ENCODE results near the gene CAMK1.

CAMK1 gene

GRCh38 chr3:9793161-9793781, 23.5 kb upstream of the CAMK1 start:
- DNase-seq (ENCODE audit: low read depth in 1 of 2, low spot score in 1 of 2) = no peak

- peak; percentile 80 to 82 for DNase-seq (ENCODE audit: low read depth in 1 of 2, low spot score in 1 of 2)
These were observed 22.8 kb upstream of the CAMK1 start, which contains the start of the genes ARPC4 and TADA3 for GRCh38 chr3:9792405-9793160. Gene ARPC4, plus strand, starts transcription at chr3:9793082. Its CDS starts 40 bp downstream, at chr3:9793122. Gene TADA3, minus strand, starts transcription at chr3:9792473. Its CDS starts 1,007 bp downstream, at chr3:9791466.

GRCh38 chr3:9791790-9792404, 22.1 kb upstream of the CAMK1 start:
- DNase-seq (ENCODE audit: low read depth in 1 of 2, low spot score in 1 of 2) = no peak

GRCh38 chr3:9791127-9791526, 21.4 kb upstream of the CAMK1 start:
- DNase-seq (ENCODE audit: low read depth in 1 of 2, low spot score in 1 of 2) = no peak

GRCh38 chr3:9787714-9788113, 18.0 kb upstream of the CAMK1 start:
- no peak for DNase-seq (ENCODE audit: low read depth in 1 of 2, low spot score in 1 of 2)

- no peak for DNase-seq (ENCODE audit: low read depth in 1 of 2, low spot score in 1 of 2)
These were observed 17.3 kb upstream of the CAMK1 start for GRCh38 chr3:9786825-9787669.

GRCh38 chr3:9786209-9786739, 16.5 kb upstream of the CAMK1 start:
- DNase-seq (ENCODE audit: low read depth in 1 of 2, low spot score in 1 of 2) = no peak

- no peak for DNase-seq (ENCODE audit: low read depth in 1 of 2, low spot score in 1 of 2)
These were observed 15.9 kb upstream of the CAMK1 start for GRCh38 chr3:9785602-9786001.

GRCh38 chr3:9784965-9785364, 15.2 kb upstream of the CAMK1 start:
- DNase-seq (ENCODE audit: low read depth in 1 of 2, low spot score in 1 of 2) = no peak

GRCh38 chr3:9783954-9784353, 14.2 kb upstream of the CAMK1 start:
- DNase-seq (ENCODE audit: low read depth in 1 of 2, low spot score in 1 of 2) = no peak

- DNase-seq (ENCODE audit: low read depth in 1 of 2, low spot score in 1 of 2) = no peak
These were observed 13.0 kb upstream of the CAMK1 start for GRCh38 chr3:9782770-9783169.

- no peak for DNase-seq (ENCODE audit: low read depth in 1 of 2, low spot score in 1 of 2)
These were observed 12.3 kb upstream of the CAMK1 start for GRCh38 chr3:9781978-9782603.

GRCh38 chr3:9781551-9781950, 11.8 kb upstream of the CAMK1 start:
- no peak for DNase-seq (ENCODE audit: low read depth in 1 of 2, low spot score in 1 of 2)

- no peak for DNase-seq (ENCODE audit: low read depth in 1 of 2, low spot score in 1 of 2)
These were observed 11.2 kb upstream of the CAMK1 start for GRCh38 chr3:9780910-9781309.

GRCh38 chr3:9780458-9780812, 10.7 kb upstream of the CAMK1 start:
- DNase-seq (ENCODE audit: low read depth in 1 of 2, low spot score in 1 of 2) = no peak

GRCh38 chr3:9779721-9780457, 10.1 kb upstream of the CAMK1 start:
- no peak for DNase-seq (ENCODE audit: low read depth in 1 of 2, low spot score in 1 of 2)

GRCh38 chr3:9779075-9779593, 9.4 kb upstream of the CAMK1 start:
- no peak for DNase-seq (ENCODE audit: low read depth in 1 of 2, low spot score in 1 of 2)

- peak in 1 of 2 donors; percentile 27 for DNase-seq (ENCODE audit: low read depth in 1 of 2, low spot score in 1 of 2)
These were observed 8.7 kb upstream of the CAMK1 start for GRCh38 chr3:9778143-9779074.

- DNase-seq (ENCODE audit: low read depth in 1 of 2, low spot score in 1 of 2) = no peak
These were observed 7.9 kb upstream of the CAMK1 start for GRCh38 chr3:9777694-9778021.
